Keratinocyte (primary cell): ENCODE results near the gene FAM3A.

Source experiments
- EZH2 ChIP-seq: IDR thresholded peaks from one replicate; pipeline ENCODE4 v1.6.1; 2012; ENCODE audit warnings: inconsistent platforms, mild to moderate bottlenecking, low read length, moderate library complexity
- TF ChIP-seq, protein P1 (sequence below), 3 experiments: IDR thresholded peaks in 1 of 3; conservative IDR thresholded peaks in 1 of 3; optimal IDR thresholded peaks in 1 of 3; 2 replicates in 2 of 3; 3 replicates in 1 of 3; pipeline versions ENCODE3 to v1.5.1; 2011; ENCODE audit warnings: low read length in 3 of 3, mild to moderate bottlenecking in 3 of 3, moderate library complexity in 2 of 3, control low read depth in 1 of 3, inconsistent platforms in 1 of 3; ENCODE audit not compliant: insufficient read depth in 2 of 3; ENCODE audit errors: extremely low read depth in 1 of 3

DNA sequence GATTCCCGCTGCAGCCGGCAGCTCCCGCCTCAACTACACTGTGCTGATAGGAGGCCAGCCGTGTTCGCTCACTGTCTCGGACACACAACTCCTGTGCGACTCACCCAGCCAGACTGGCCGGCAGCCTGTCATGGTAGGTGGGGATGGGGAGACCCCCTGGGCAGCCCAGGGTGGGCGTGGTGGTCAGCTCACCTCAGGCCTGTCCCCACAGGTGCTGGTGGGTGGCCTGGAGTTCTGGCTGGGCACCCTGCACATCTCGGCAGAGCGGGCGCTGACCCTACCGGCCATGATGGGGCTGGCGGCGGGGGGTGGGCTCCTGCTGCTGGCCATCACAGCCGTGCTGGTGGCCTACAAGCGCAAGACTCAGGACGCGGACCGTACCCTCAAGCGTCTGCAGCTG is 48.5 kb downstream of the FAM3A start:
- TF ChIP-seq, protein P1, sequence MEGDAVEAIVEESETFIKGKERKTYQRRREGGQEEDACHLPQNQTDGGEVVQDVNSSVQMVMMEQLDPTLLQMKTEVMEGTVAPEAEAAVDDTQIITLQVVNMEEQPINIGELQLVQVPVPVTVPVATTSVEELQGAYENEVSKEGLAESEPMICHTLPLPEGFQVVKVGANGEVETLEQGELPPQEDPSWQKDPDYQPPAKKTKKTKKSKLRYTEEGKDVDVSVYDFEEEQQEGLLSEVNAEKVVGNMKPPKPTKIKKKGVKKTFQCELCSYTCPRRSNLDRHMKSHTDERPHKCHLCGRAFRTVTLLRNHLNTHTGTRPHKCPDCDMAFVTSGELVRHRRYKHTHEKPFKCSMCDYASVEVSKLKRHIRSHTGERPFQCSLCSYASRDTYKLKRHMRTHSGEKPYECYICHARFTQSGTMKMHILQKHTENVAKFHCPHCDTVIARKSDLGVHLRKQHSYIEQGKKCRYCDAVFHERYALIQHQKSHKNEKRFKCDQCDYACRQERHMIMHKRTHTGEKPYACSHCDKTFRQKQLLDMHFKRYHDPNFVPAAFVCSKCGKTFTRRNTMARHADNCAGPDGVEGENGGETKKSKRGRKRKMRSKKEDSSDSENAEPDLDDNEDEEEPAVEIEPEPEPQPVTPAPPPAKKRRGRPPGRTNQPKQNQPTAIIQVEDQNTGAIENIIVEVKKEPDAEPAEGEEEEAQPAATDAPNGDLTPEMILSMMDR (optimal IDR thresholded peaks at IDR 0.05 in 1 of 3, IDR thresholded peaks at IDR 0.05 in 1 of 3, conservative IDR thresholded peaks at IDR 0.05 in 1 of 3; ENCODE audit: extremely low read depth in 1 of 3, insufficient read depth in 2 of 3, low read length in 3 of 3): no peak
- TF ChIP-seq EZH2: no peak
